ENCODE measurements around the gene PEX5L.

DNA sequence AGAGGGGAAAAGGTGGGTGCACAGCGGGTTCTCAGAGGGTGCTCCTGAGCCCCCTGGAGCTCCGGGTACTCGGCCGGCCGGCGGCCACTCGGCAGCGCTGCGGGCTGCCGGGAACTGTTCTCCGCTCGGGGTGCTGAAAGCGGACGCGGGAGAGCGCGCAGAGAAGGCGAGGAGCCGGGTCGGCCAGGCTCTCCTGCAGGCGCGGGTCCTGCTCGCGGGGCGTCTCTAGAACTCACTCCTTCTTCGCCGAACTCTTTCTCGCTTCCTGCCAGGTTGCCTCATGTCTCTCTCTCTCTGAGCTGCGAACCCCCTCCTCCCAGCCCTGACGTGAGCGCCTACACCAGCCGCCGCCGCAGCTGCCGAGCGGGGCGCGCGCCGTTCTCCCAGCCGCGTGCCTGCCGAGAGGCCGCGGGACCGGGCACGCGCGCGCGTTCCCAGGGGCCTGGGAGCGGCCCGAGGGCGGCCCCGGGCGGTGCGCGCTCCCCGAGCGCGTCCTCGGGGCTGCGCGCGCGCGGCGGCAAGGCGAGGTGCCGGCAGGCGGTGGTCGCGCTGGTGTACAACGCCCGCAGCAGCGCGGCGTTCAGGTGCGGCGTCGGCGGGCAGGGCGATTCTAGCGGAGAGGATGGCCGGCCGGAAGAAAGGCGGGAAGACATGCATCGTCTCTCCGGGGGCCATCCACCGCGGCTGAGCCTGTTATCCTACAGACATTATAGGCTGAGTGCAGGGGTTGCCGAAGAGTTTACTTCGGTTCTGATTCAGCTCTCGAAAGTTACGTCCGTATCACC, at the start of gene PEX5L:
- no peak for TF ChIP-seq POLR2A (IDR thresholded peaks at IDR 0.05)
- TF ChIP-seq, protein P1, sequence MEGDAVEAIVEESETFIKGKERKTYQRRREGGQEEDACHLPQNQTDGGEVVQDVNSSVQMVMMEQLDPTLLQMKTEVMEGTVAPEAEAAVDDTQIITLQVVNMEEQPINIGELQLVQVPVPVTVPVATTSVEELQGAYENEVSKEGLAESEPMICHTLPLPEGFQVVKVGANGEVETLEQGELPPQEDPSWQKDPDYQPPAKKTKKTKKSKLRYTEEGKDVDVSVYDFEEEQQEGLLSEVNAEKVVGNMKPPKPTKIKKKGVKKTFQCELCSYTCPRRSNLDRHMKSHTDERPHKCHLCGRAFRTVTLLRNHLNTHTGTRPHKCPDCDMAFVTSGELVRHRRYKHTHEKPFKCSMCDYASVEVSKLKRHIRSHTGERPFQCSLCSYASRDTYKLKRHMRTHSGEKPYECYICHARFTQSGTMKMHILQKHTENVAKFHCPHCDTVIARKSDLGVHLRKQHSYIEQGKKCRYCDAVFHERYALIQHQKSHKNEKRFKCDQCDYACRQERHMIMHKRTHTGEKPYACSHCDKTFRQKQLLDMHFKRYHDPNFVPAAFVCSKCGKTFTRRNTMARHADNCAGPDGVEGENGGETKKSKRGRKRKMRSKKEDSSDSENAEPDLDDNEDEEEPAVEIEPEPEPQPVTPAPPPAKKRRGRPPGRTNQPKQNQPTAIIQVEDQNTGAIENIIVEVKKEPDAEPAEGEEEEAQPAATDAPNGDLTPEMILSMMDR (IDR thresholded peaks at IDR 0.05) = no peak

All from stomach (tissue), 4 donors.